ENCODE data around the gene CACNA1D.

Gene CACNA1D

DNA sequence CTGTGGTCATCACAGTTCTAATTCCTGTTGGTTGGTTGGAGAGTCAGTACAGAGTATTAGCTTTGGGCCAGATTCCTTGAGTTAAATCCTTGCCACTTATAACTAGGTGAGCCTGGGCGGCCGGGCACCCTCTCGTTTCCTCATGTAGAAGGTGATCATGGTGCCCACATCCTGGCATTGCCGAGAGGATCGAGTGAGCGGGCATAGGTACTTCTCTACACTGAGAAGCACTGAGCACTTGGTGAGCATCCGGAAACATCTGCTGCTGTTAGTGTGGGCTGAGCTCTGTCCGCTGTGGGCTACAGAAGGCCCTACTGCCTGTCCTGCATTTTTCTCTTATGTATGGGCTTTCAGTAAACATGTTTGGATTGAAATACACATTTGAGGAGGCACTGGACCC is 96.2 kb downstream of the CACNA1D start:
- no peak for DNase-seq (ENCODE audit: low read depth)
- H3K4me3 ChIP-seq (ENCODE audit: low read depth, low read length), result no peak overlapping the region
- TF ChIP-seq, protein P1, sequence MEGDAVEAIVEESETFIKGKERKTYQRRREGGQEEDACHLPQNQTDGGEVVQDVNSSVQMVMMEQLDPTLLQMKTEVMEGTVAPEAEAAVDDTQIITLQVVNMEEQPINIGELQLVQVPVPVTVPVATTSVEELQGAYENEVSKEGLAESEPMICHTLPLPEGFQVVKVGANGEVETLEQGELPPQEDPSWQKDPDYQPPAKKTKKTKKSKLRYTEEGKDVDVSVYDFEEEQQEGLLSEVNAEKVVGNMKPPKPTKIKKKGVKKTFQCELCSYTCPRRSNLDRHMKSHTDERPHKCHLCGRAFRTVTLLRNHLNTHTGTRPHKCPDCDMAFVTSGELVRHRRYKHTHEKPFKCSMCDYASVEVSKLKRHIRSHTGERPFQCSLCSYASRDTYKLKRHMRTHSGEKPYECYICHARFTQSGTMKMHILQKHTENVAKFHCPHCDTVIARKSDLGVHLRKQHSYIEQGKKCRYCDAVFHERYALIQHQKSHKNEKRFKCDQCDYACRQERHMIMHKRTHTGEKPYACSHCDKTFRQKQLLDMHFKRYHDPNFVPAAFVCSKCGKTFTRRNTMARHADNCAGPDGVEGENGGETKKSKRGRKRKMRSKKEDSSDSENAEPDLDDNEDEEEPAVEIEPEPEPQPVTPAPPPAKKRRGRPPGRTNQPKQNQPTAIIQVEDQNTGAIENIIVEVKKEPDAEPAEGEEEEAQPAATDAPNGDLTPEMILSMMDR (IDR thresholded peaks at IDR 0.05; ENCODE audit: insufficient read depth, low read depth, low read length, missing control alignments), result no peak

DNA sequence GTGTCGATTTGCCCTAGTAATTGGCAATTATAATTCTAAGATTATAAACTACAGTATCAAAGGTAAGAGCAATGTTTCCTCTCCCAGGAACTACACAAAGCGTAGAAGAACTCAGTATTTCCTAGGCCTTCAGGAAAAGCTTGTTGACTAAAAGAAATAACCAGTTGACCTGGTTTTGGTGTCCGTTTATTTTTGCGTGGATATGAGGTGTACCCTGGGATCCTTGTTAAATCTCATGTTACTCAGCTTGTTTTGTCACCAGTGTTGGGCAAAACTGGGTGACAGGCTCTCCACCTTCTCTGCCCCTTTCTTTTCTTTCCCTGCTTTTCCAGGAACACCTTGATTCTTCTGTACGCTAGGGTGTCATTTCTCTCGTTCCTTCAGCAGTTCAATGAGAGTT is 97.2 kb downstream of the CACNA1D start:
- no peak overlapping the region for H3K4me3 ChIP-seq (ENCODE audit: low read depth, low read length)
- TF ChIP-seq, protein P1 (IDR thresholded peaks at IDR 0.05; ENCODE audit: insufficient read depth, low read depth, low read length, missing control alignments), result no peak
- DNase-seq (ENCODE audit: low read depth), result no peak

DNA sequence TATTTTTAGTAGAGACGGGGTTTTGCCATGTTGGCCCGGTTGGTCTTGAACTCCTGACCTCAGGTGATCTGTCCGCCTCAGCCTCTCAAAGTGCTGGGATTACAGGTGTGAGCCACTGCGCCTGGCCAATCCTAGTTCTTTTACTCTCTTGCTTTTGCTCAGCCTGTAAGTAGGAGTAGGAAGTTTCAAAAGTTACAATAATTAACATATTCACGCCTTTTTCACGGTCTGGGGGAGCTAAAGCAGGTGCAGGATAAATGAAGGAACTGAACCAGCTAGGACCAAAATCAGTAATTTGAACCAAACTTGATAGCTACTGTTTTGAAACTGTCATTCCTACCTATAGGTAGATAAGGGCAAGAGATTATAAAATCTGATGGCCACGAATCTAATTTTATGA is 98.5 kb downstream of the CACNA1D start:
- H3K4me3 ChIP-seq (ENCODE audit: low read depth, low read length), result no peak overlapping the region
- TF ChIP-seq, protein P1 (IDR thresholded peaks at IDR 0.05; ENCODE audit: insufficient read depth, low read depth, low read length, missing control alignments), result no peak
- no peak for DNase-seq (ENCODE audit: low read depth)

DNA sequence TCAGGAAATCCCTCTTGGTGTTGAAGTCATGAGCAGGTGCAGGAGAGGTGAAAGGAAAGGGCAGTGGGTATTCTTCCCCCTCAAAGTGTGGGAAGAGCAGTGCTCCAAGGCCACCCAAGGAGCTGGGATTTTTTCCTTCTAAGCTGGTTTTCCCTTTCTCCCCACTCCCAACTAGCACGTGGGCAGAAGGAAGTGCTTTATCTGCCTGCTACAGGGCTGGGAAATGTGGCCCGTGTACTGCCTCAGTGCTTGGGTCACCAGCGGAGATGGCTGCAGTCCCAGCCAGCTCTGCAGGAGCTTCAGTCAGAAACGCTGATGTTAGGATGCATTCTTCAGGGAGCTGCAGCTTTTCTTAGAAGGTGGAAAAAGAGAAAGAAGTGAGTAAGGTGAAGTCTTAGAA is 99.2 kb downstream of the CACNA1D start:
- no peak overlapping the region for H3K4me3 ChIP-seq (ENCODE audit: low read depth, low read length)
- TF ChIP-seq, protein P1 (IDR thresholded peaks at IDR 0.05; ENCODE audit: insufficient read depth, low read depth, low read length, missing control alignments), result no peak
- no peak for DNase-seq (ENCODE audit: low read depth)

DNA sequence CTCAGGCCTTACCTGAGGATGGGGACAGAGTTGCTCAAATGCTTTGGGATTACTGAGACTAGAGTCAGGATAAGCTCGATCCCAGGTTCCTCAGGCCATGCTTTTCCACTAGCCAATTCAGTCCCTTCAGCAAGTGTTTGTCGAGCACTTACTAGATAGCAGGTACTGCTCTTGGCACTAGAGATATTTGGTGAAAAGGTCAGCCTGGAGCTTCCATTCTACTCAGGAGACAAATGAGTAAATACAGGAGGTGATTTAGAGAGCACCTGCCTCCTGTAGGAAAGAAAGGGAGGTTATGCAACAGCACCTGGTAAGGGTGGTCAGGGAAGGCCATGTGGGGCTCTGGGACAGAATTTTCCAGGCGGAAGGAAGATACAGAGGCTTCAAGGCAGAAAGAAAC is 99.9 kb downstream of the CACNA1D start:
- TF ChIP-seq, protein P1 (IDR thresholded peaks at IDR 0.05; ENCODE audit: insufficient read depth, low read depth, low read length, missing control alignments), result no peak
- DNase-seq (ENCODE audit: low read depth), result no peak
- H3K4me3 ChIP-seq (ENCODE audit: low read depth, low read length), result no peak overlapping the region

DNA sequence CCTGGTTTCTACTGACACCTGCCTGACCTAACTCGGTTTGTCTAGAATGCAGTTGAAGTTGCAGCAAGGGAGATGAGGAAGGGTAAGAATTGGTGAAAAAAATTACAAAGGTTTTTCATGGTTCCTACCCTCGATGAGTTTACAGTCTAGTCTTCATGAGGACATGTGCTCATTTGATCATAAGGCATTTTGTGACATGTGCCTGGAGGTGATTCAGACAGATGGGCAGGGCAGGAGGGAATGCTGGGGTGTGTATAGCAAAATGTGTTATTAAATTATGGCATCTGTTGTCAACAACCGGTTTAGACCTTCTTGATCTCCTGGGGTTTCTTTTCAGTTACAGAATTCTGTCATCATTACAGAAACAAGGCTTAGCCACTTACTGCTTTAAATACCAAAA is 101.2 kb downstream of the CACNA1D start:
- no peak for DNase-seq (ENCODE audit: low read depth)
- TF ChIP-seq, protein P1 (IDR thresholded peaks at IDR 0.05; ENCODE audit: insufficient read depth, low read depth, low read length, missing control alignments), result no peak
- no peak overlapping the region for H3K4me3 ChIP-seq (ENCODE audit: low read depth, low read length)

DNA sequence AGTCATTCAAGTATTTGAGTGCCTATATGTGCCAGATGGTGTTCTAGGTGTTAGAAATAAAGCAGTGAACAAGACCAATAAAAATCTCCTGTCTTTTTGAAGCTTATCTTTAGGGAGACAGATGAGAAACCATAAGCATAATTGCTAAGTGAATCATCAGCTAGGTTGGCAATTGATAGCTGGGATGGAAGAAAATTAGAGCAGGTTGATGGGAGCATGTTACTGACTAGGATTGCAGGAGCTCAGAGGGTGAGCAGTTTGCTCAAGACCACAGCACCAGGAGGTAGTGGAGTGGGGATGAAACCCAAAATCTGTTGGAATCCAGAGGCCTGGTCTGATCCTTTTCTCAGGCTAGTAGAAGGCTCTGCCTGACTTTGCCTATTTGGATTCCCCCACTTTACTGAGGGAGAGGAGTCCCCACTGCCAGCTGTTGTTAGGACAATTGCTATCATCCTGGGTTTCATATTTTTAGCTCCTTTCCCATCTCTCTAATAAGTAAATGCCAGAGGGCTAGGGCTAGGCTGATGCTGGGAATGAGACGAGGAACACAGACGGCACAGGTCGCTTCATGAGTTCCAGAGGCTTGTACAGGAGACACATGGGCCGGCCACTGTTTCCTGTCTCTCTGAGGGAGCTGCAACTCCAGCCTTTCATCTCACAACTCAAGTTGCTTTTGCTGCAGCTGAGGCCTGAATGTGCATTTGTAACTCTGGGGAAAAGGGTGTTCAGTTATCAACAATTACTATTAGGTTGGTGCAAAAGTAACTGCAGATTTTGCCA is 102.9 kb downstream of the CACNA1D start:
- TF ChIP-seq, protein P1 (IDR thresholded peaks at IDR 0.05; ENCODE audit: insufficient read depth, low read depth, low read length, missing control alignments), result no peak
- no peak for DNase-seq (ENCODE audit: low read depth)
- H3K4me3 ChIP-seq (ENCODE audit: low read depth, low read length), result no peak overlapping the region
